NCI-H524 treated with DMSO at 0.1 percent for 48 hours (cell line): ENCODE results near the gene LSM2.
"Not testable (repeated sequence)": the region's sequence is repeated elsewhere in the genome, so short reads cannot be mapped to it uniquely, and the experiment has no call there.

Experiments
- DNase-seq: peaks from one replicate; lab custom pipeline; 2025; lab: John Stamatoyannopoulos, UW

Gene LSM2

DNA sequence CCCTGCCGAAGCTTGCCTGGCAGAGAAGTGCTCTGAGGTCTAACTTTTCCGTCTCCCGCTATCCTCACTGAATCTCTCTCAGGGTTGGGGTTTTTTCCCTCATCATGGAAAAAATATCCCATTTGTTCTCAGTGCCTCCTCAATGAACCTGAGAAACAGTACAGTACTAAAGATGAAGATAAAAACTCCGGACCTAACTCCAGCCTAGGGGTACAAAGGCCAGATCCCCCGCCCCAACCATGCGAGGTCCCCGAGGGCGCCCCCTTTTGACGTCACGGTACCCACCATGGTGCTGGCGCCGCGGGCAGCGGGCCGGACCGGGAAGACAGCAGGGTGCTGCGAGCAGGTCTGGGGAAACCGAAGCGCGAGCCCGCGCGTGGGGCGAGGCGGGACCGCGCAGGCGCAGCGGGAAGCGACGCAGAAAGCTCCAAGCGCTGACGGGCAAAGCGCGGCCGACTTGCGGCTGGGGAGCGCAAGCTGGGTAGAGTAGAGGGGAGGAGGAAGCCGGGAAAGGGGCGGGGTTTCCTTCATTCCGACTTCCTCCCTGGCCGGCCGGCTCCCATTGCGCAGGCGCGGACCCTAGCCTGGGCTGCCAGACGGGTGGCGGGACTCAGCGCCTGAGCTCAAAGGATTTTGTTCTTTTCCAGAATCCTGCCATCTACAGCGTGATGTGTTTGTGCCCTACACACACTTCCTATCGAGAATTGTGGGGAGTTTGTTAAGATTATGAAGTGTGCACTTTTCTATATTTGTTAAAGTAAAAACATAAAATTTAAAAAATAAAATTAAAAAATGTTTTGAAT is at the start of gene LSM2:
TSS of gene LSM2 (minus strand) at position 497 of the 803 bp plus-strand sequence. CDS start at position 288, 209 bp downstream.
- peak; percentile 61 for DNase-seq

DNA sequence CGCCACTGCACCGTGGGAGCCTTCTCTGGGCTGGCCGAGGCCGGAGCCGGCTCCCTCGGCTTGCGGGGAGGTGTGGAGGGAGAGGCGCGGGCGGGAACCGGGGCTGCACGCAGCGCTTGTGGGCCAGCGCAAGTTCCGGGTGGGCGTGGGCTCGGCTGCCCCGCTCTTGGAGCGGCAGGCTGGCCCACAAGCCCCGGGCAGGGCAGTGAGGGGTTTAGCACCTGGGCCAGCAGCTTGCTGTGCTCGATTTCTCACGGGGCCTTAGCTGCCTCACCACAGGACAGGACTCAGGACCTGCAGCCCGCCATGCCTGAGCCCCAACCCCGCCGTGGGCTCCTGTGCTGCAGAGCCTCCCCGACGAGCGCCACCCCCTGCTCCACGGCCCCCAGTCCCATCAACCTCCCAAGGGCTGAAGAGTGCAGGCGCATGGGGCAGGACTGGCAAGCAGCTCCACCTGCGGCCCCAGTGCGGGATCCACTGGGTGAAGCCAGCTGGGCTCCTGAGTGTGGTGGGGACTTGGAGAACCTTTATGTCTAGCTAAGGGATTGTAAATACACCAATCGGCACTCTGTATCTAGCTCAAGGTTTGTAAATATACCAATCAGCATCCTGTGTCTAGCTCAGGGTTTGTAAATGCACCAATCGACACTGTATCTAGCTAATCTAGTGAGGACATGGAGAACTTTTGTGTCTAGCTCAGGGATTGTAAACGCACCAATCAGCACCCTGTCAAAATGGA is 45.4 kb upstream of the LSM2 start:
- DNase-seq, result not testable (repeated sequence)

DNA sequence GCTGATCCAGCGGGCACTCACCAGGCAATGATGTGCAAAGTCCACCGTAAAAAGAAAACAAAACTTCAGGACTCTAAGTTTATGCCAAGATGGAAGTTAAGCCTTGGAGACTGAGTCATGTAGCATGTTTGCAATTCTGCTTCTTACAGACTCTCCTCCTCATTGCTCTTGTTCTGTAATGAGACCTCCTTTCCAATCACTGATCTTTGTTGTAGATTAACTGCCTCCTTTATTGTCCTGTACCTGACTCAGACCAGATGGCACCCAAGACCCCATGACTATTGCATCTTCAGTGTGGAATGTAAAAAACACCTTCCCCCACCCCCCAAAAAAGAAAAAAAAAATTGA is 44.7 kb upstream of the LSM2 start:
- no peak for DNase-seq

DNA sequence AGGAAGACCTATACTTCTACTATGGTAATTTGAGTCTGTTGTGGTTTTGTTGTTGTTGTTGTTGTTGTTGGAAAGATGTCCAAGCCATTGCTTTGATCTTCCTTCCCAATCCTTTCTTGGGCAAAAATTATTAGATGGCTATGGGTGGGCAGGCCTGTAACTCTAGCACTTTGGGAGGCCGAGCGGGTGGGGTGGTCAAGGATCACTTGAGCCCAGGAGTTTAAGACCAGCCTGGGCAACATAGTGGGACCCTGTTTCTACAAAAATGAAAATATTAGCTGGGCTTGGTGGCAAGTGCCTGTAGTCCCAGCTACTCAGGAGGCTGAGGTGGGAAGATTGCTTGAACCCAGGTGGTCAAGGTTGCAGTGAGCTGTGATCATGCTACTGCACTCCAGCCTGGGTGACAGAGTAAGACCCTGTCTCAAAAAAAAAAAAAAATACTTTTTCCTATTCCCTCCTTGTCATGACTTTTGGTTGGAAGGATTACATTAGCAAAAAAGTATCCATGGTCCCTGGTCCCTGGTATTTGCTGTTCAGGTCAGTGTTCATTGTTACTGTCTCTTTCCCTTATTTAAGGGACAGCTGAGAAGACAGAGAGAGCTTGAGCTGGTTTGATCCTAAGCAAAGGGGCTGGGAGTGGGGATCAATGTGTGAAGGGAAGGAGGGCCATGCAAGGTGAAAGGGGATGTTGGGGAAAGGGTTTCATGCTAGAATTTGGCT is 44.2 kb upstream of the LSM2 start:
- DNase-seq, result no peak

DNA sequence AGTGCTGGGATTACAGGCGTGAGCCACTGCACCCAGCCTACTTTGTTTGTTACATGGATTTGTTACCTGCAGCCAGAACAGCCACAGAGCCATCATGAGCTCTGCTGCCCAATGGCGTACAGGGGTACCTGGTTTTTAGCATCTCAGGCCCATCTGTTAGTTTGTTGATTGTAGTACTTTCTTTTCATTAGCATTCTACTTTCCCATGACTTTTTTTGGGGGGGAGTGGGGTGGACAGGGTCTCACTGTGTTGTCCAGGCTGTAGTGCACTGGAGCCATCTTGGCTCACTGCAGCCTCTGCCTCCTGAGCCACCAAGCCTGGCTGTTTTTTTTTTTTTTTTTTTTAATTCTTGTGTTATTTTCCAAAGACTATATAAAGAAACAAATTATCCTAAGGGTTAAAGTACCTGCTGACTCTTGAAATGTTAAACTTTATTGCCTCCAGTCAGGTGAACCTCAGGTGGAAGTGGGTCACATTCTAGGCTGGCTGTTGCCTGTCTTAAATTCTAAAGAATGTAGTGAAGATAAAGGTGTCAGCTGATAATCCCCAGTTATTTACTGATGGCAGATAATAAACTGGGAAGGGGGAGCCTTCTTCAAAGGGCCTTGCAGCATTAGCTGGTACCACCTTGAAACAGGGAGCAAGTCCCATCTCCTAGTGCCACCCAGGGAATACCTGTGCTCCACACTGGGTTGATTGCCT is 40.7 kb upstream of the LSM2 start:
- DNase-seq, result no peak

DNA sequence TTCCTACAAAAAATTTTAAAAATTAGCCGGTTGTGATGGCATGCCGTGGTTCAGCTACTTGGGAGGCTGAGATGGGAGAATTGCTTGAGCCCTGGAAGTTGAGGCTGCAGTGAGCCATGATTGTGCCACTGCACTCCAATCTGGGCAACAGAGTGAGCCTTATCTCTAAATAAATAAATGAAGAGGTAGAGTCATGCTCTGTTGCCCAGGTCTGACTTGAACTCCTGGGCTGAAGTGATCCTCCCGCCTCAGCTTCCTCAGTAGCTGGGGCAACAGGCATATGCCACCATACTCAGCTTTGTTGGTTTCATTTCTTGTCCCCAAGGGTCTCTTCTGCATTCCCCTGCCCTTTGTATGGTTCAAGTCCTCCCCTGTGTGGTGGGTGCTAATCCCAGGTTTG is 37.7 kb upstream of the LSM2 start:
- no peak for DNase-seq

DNA sequence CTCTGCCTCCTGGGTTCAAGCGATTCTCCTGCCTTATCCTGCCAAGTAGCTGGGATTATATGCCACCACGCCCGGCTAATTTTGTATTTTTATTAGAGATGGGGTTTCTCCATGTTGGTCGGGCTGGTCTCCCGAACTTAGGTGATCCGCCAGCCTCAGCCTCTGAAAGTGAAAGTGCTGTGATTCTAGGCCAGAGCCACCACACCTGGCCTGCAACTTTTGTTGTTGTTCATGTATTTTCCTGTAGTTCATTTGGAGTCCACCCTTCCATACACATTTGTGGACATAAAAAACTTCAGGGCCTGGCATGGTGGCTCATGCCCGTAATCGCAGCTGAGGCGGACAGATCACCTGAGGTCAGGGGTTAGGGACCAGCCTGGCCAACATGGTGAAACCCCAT is 35.3 kb upstream of the LSM2 start:
- DNase-seq, result no peak

DNA sequence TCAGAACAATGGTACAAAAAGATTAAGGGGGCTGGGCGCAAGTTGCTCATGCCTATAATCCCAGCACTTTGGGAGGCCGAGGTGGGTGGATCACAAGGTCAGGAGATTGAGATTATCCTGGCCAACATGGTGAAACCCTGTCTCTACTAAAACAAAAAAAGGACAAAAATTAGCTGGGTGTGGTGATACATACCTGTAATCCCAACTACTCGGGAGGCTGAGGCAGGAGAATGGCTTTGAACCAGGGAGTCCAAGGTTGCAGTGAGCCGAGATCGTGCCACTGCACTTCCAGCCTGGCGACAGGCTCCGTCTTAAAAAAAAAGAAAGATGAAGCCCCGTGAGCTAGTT is 33.0 kb upstream of the LSM2 start:
- DNase-seq, result not testable (repeated sequence)

DNA sequence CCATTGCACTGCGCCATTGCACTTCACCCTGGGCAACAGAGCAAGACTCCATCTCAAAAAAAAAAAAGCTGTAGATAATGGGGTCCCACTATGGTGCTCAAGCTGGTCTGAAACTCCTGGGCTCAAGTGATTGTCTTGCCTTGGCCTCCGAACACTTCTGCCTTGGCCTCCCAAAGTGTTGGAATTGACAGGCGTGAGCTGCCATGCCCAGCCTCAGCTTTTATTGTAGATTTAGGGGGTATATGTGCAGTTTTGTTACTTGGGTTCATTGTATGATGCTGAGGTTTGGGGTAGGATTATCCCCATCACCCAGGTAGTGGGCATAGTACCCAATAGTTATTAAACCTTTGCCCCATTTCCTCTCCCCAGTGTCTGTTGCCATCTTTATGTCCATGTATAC is 32.2 kb upstream of the LSM2 start:
- DNase-seq, result no peak

DNA sequence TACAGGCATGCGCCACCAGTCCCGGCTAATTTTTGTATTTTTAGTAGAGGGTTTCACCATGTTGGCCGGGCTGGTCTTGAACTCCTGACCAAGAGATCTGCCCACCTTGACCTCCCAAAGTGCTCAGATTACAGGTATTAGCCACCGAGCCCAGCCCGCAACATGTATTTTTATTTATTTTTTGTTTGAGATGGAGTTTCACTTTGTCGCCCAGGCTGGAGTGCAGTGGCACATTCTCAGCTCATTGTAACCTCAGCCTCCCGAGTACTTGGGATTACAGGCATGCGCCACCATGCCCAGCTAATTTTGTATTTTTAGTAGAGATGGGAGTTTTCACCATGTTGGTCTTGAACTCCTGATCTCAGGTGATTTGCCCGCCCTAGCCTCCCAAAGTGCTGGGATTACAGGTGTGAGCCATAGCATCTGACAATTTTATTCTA is 31.4 kb upstream of the LSM2 start:
- not testable (repeated sequence) for DNase-seq

DNA sequence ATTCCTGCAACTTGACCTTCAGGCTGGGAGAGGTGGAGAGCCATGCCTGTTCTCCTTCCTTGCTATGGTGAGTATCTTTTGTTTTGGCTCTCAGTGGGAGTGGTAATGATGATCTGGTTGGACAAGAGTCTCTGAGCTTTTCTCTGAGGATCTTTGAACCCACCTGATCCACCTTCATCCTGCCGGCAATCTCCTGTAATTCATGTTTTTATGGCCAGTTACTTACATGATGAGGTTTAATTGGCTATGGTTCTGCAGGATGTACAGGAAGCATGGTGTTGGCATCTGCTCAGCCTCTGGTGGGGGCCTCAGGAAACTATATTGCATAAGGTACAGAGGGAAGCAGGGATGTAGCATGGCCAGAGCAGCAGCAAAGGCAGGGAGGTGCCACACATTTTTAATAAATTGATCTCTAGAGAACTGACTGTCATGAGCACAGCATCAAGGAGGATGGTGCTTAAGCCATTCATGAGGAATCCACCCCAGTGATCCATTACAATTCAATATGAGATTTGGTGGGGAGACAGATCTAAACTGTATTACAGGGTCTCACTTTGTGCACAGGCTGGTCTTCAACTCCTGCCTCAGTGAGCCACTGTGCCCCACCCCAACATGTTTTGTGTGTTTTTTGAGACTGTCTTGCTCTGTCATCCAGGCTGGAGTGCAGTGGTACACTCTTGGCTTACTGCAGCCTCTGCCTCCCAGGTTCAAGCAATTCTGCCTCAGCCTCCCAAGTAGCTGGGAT is 30.8 kb upstream of the LSM2 start:
- no peak for DNase-seq

DNA sequence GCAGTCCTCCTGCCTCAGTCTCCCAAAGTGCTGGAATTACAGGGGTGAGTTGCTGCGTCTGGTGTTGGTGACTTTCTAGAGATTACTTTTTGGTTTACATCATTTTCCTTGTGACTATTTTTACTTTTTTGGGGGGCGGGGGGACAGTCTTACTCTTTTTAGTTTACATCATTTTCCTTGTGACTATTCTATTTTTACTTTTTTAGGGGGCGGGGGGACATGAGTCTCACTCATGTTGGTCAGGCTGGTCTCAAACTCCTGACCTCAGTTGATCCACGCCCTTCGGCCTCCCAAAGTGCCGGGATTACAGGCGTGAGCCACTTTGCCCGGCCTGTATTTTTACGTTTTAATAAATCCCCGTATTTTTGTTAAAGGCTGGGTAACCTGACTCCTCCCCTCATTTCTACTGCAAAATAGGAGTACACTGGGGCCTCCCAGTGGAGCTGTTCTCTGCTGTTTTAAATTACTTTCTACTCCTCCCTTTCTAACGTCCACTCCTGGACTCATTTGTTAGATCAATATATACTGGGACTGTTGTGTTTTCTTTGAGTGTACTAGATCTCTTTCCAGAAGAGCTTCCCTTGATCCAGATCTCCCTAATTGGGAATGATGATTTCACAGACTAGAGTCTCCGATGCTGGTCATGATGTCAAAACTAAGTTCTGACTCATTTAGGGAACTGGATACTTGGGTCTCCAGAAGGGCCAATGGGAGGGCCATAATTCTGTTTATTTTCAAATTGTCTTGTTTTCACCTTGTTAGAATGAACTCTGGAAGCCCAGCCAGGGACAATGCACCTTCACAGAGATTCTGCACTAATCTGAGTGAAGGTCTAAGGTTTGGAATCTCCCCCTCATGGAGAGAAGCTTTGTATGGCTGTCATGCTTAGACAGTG is 30.0 kb upstream of the LSM2 start:
- DNase-seq, result no peak

DNA sequence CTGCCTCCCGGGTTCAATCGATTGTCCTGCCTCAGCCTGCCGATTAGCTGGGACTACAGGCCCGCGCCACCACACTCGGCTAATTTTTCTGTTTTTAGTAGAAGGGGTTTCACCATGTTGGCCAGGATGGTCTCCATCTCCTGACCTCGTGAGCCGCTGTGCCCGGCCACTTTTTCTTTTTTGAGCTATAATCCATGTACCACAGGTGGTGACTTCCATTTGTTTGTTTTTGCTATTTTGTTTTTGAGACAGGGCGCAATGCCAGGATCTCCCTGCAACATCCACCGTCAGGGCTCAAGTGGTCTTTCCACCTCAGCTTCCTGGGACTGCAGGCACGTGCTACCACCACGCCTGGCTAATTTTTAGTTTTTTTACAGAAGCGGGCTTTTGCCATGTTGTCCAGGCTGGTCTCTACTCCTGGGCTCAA is 29.3 kb upstream of the LSM2 start:
- no peak for DNase-seq

DNA sequence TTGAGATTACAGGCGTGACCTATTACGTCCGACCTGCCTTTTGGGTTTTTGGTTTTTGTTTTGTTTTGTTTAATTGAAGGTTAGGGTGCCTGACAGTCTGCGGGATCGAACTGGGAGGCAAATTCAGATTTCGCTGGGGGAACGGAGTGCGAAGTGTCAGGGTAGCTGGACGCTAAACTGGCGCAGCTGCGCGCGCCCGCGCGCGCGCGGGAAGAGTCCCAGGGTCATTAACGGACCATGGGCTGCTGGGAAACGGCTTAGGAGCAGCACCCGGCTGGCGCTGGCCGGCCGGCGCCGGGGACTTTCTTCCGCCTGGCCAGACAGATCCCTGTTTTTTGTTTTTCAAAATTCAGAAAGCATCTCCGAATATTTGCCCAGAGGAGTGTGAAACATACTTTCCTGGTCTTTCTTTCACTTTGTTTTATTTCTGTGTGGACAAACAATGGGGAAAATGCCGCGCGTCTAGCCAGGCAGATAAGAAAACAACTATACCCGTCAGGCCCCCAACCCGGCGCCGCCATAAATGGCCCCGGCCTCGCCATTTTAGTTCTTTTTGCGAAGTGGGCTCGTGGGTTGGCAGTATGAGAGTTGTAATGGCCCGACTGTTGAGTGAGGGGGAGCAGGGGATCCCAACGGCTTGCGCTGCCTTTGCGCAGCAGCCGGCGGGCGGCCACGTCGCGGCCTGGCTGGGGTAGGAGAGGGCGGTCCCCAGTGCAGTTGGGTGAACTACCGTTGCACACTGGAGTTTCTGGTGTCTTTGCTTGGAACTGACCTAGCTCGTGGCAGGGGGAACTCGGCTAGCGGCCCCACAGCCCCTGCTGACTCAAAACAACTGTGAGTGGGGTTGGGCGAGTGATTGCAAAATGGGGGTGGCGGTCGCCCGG is 27.8 kb upstream of the LSM2 start:
- peak; percentile 53 for DNase-seq

DNA sequence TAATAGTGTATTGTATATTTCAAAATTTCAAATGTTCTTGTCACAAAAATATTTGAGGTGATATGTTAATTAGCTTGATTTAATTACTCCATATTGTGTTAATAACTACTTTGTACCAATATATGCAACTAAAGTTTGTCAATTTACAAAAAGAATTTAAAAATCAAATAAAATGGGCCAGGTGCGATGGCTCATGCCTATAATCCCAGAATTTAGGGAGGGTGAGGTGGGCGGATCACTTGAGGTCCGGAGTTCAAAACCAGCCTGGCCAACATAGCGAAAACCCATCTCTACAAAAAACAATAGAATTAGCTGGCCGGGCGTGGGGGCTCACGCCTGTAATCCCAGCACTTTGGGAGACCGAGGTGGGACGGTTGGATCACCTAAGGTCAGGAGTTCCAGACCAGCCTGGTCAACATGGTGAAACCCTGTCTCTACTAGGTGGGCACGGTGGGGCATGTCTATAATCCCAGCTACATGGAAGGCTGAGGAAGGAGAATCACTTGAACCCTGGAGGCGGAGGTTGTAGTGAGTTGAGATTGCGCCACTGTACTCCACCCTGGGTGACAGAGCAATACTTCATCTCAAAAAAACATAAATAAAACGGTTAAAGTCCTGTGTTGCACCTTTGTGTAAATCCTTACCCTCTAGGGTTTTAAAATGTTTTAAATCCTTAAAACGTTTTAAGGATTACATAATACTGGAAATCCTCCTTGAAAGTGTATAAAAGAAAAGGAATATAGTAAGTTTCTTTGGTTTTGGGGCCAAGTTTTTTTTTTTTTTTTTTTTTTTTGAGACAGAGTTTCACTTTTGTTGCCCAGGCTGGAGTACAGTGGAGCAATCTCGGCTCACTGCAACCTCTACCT is 24.8 kb upstream of the LSM2 start:
- no peak for DNase-seq

DNA sequence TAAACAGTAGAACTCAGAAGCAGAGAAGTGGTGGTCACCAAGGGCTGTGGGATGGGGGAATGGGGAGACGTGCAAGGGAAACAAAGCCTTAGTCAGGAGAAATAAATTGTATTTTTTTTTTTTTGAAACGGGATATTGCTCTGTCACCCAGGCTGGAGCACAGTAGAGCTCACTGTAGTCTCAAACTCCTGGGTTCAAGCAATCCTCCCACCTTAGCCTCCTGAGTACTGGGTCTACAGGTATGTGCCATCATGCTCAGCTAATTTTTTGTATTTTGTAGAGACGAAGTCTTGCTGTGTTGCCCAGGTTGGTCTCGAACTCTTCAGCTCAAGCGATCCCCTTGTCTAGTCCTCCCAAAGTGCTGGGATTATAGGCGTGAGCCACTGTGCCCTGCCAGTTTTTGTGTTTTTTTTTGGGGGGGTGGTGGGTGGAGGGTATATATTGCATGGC is 24.1 kb upstream of the LSM2 start:
- DNase-seq, result no peak

DNA sequence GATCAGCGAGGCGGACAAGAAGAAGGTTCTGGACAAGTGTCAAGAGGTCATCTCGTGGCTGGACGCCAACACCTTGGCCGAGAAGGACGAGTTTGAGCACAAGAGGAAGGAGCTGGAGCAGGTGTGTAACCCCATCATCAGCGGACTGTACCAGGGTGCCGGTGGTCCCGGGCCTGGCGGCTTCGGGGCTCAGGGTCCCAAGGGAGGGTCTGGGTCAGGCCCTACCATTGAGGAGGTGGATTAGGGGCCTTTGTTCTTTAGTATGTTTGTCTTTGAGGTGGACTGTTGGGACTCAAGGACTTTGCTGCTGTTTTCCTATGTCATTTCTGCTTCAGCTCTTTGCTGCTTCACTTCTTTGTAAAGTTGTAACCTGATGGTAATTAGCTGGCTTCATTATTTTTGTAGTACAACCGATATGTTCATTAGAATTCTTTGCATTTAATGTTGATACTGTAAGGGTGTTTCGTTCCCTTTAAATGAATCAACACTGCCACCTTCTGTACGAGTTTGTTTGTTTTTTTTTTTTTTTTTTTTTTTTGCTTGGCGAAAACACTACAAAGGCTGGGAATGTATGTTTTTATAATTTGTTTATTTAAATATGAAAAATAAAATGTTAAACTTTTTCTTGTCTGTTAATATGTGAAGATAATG is 23.0 kb upstream of the LSM2 start:
- no peak for DNase-seq
